PC-9 (cell line): Measurements from ENCODE around the gene ASIC4. TPM values are rescaled to one million over a fixed set of nuclear protein-coding genes. Genes with fewer than 3 reads are reported as not detected.

Experiments used
- BruUV-seq: library from RNA; stranded (reverse); fragments of 400-500 nt; replicated peaks from 2 replicates; lab custom pipeline; 2021; lab: Mats Ljungman, UMichigan
- CTCF ChIA-PET: fragments of 300-600 bp; sonication (Branson Sonifier 250); formaldehyde crosslinking; loops from one replicate; lab custom pipeline; 2022; ENCODE audit warnings: antibody characterized with exemption; lab: Charles Lee
- POLR2A ChIA-PET: fragments of 300-600 bp; sonication (Branson Sonifier 250); formaldehyde crosslinking; loops from one replicate; lab custom pipeline; 2022; ENCODE audit warnings: antibody characterized with exemption; ENCODE audit not compliant: unreplicated experiment; lab: Charles Lee
- DNase-seq, 2 experiments: peaks; one replicate each; pipeline versions ENCODE4 v3.0.0 to v3.0.0-alpha.2; 2015 to 2022; ENCODE audit warnings: mixed read lengths in 1 of 2
- H2AFZ ChIP-seq: fragments of 200-600 bp; sonication (generic); 2 replicates; pipeline ENCODE4 v1.8.1; 2017; ENCODE audit warnings: antibody characterized with exemption
- H3F3A ChIP-seq: fragments of 200-600 bp; sonication (generic); 2 replicates; pipeline ENCODE4 v1.8.1; 2017; ENCODE audit warnings: antibody characterized with exemption, mild to moderate bottlenecking, low read depth; ENCODE audit not compliant: insufficient read depth
- H3K27ac ChIP-seq: fragments of 200-600 bp; sonication (generic); 2 replicates; pipeline ENCODE4 v1.6.1; 2016; ENCODE audit warnings: mixed run types
- H3K27me3 ChIP-seq: fragments of 200-600 bp; sonication (generic); 2 replicates; pipeline ENCODE4 v1.6.1; 2016; ENCODE audit warnings: low read depth, mixed run types; ENCODE audit not compliant: insufficient read depth
- H3K36me3 ChIP-seq: fragments of 200-600 bp; sonication (generic); 2 replicates; pipeline ENCODE4 v1.6.1; 2016; ENCODE audit warnings: low read depth, mixed run types
- H3K4me1 ChIP-seq: fragments of 200-600 bp; sonication (generic); replicated peaks from 2 replicates; pipeline ENCODE4 v1.6.1; 2016; ENCODE audit warnings: mixed run types; ENCODE audit not compliant: insufficient read depth
- H3K4me2 ChIP-seq: fragments of 200-600 bp; sonication (generic); 2 replicates; pipeline ENCODE4 v1.6.1; 2017; ENCODE audit warnings: mixed run types
- H3K4me3 ChIP-seq: fragments of 200-600 bp; sonication (generic); 2 replicates; pipeline ENCODE4 v1.6.1; 2016; ENCODE audit warnings: mixed run types
- H3K79me2 ChIP-seq: fragments of 200-600 bp; sonication (generic); 2 replicates; pipeline ENCODE4 v1.6.1; 2017; ENCODE audit warnings: low read depth, mixed run types
- H3K9me2 ChIP-seq: fragments of 200-600 bp; sonication (generic); 2 replicates; pipeline ENCODE4 v1.8.1; 2017; ENCODE audit warnings: mild to moderate bottlenecking; ENCODE audit not compliant: insufficient read depth
- H3K9me3 ChIP-seq: fragments of 200-600 bp; sonication (generic); 2 replicates; pipeline ENCODE4 v1.8.1; 2016; ENCODE audit warnings: low read depth; ENCODE audit not compliant: insufficient read depth
- H4K20me1 ChIP-seq: fragments of 200-600 bp; sonication (generic); 2 replicates; pipeline ENCODE4 v1.8.1; 2017; ENCODE audit not compliant: insufficient read depth
- CTCF ChIP-seq: fragments of 200-600 bp; sonication (generic); conservative IDR thresholded peaks from 2 replicates; pipeline ENCODE4 v1.6.1; 2017; ENCODE audit warnings: mixed run types, antibody characterized with exemption, mild to moderate bottlenecking, moderate library complexity
- EZH2 ChIP-seq: fragments of 200-600 bp; sonication (generic); IDR thresholded peaks from 2 replicates; pipeline ENCODE4 v1.8.0; 2017; ENCODE audit warnings: antibody characterized with exemption, low read depth
- intact Hi-C: fragments of 100-400 bp; cut with micrococcal nuclease; formaldehyde crosslinking; loops from one replicate; pipeline ENCODE4 v1.10.0; 2022; ENCODE audit not compliant: unreplicated experiment
- total RNA-seq: library from RNA; stranded (reverse); gene quantifications from 2 replicates; pipeline ENCODE4 v1.2.3, GENCODE V29; 2021

The ASIC4 gene
- total RNA-seq, 1 experiment from 2014 or later, result 0.22 TPM

- TSS peak; percentile 72 for BruUV-seq
- ChIA-PET POLR2A (interaction anchor here (0.5 to 0.6 kb wide), 4 partner anchors 10 to 108 kb away, joined by 3 to 8 read pairs (median 4); no protein-coding TSS in a partner anchor), CTCF (interaction anchor here (0.5 to 2.9 kb wide), 6 partner anchors 12 to 140 kb away, joined by 3 to 19 read pairs (median 8); partner anchors contain the start of gene DNPEP)
- peaks cover 4% of the 10 kb centered on the region; the same call in 1 of the 2 replicates for H3F3A ChIP-seq
- H3K36me3 ChIP-seq, result no peaks in the 10 kb centered on the region; the same call in 1 of the 2 replicates
- peak overlapping the region; percentile 94 for H3K4me2 ChIP-seq
- H3K27ac ChIP-seq, result peak overlapping the region; percentile 81
- peak overlapping the region; percentile 95 for H2AFZ ChIP-seq
- H3K79me2 ChIP-seq, result peaks cover 18% of the 10 kb centered on the region; the same call in 1 of the 2 replicates
- peak overlapping the region; percentile 74 for H3K4me3 ChIP-seq
- H3K9me2 ChIP-seq, result no peaks in the 10 kb centered on the region
- peaks cover 19% of the 10 kb centered on the region for H3K4me1 ChIP-seq
- intact Hi-C loops, result loop anchor here (1.0 to 5.0 kb wide), 2 partner anchors 24 to 40 kb away; no protein-coding TSS in a partner anchor
- peak; percentile 67 to 84 for DNase-seq
- TF ChIP-seq EZH2 (no peak), CTCF (no peak)
- H4K20me1 ChIP-seq, result no peaks in the 10 kb centered on the region
- H3K27me3 ChIP-seq, result peaks cover 7% of the 10 kb centered on the region; the same call in 1 of the 2 replicates
- H3K9me3 ChIP-seq, result no peaks in the 10 kb centered on the region
Measured at GRCh38 chr2:219497495-219498279, 16.6 kb upstream of the ASIC4 start.

DNA sequence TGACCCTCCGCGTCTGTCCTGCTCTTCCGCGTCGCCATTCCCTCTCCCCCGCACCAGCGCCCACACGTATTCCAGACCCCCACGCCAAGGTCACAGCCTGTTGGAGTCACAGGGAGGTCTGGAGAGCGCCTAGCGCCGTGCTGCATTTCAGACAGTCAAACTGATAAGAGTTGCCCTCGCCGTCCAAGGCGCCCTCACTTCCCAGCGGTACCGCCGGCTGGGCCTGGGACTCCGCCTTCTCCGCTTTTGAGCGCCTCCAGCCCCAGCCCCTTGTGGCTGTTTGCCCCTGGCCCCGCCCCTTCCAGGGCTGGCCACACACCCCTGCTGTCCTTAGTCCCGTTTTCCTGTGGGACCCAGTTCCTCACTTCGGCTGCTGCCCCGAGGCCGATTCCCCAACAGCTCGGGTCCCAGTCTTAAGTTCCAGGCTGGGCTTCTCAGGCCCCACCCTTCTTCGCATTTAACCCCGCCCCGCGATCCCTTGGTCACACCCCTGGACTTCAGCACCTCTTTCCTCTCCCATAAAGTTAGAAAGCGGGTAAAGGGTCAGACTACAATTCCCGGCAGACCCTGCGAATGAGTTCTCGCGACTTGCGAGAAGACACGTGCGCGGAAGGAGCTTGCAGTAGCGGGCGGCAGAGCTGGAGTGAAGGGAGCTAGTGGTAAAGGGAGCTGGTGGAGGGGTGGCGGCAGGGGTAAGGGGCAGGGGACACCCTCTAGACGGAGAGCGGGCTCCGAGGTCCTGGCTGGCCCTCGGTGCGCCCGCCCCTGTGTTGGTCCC lies 15.8 kb upstream of the ASIC4 start, which contains the start of gene GMPPA:
GMPPA (plus strand) TSS at position 612 of the 778 bp plus-strand sequence. CDS start 1,085 bp downstream, outside the sequence.
- peak; percentile 97 for DNase-seq
- intact Hi-C loops, result loop anchor here (1.0 to 5.0 kb wide), 2 partner anchors 23 to 41 kb away; no protein-coding TSS in a partner anchor
- Histone ChIP-seq H3K36me3 (no peaks in the 10 kb centered on the region; the same call in 1 of the 2 replicates), H3K4me3 (peak within 1 kb of the TSS; percentile 74), H3K27ac (peak within 1 kb of the TSS; percentile 81), H3K27me3 (peaks cover 7% of the 10 kb centered on the region; the same call in 1 of the 2 replicates), H2AFZ (peak within 1 kb of the TSS; percentile 95), H3K4me2 (peak within 1 kb of the TSS; percentile 94), H3F3A (peaks cover 4% of the 10 kb centered on the region; the same call in 1 of the 2 replicates), H3K9me3 (no peaks in the 10 kb centered on the region), H3K4me1 (peaks cover 19% of the 10 kb centered on the region), H3K79me2 (peaks cover 18% of the 10 kb centered on the region; the same call in 1 of the 2 replicates), H3K9me2 (no peaks in the 10 kb centered on the region), H4K20me1 (no peaks in the 10 kb centered on the region)
- BruUV-seq, result no TSS peak
- ChIA-PET CTCF (interaction anchor here (0.5 to 2.9 kb wide), 8 partner anchors 11 to 141 kb away, joined by 3 to 19 read pairs (median 8); partner anchors contain the start of gene DNPEP), POLR2A (interaction anchor here (0.5 to 0.7 kb wide), 7 partner anchors 9 to 196 kb away, joined by 3 to 10 read pairs (median 6); partner anchors contain the start of gene DNPEP)
- TF ChIP-seq EZH2 (no peak), CTCF (no peak)
